NCI-H2107 treated with DMSO at 0.1 percent for 48 hours (cell line): ENCODE measurements around the gene NFIL3.
A peak's percentile ranks its signal among the peaks of the same experiment; 100 is the strongest.

ENCODE experiments used
- DNase-seq: peaks from one replicate; lab custom pipeline; 2025; ENCODE audit not compliant: unreplicated experiment; lab: John Stamatoyannopoulos, UW

The NFIL3 gene

GRCh38 chr9:91361291-91362050, 62.2 kb downstream of the NFIL3 start, which contains the start of gene AUH:
AUH (minus strand) TSS chr9:91361918; CDS start chr9:91361889, 29 bp downstream.
- peak; percentile 38 for DNase-seq

GRCh38 chr9:91360551-91361290, 62.9 kb downstream of the NFIL3 start:
- DNase-seq, result peak; percentile 13

- no peak for DNase-seq
These were observed 63.7 kb downstream of the NFIL3 start for GRCh38 chr9:91359734-91360470.

GRCh38 chr9:91359083-91359482, 64.5 kb downstream of the NFIL3 start:
- no peak for DNase-seq
